Neuronal stem cell (in vitro differentiated cells): Measurements from ENCODE around the gene NEK8.
"Not testable (repeated sequence)": the region's sequence is repeated elsewhere in the genome, so short reads cannot be mapped to it uniquely, and the experiment has no call there.

Source experiments
- DNase-seq: peaks from one replicate; pipeline ENCODE4 v3.0.0-alpha.2; 2013; ENCODE audit warnings: low spot score
- H2AFZ ChIP-seq: one replicate; pipeline ENCODE4 v1.6.1; 2013; ENCODE audit warnings: mild to moderate bottlenecking, low read length, inconsistent platforms
- H2AK5ac ChIP-seq: 2 replicates; pipeline ENCODE4 v1.6.1; 2013; ENCODE audit warnings: low read depth, mild to moderate bottlenecking, inconsistent platforms, low read length, moderate library complexity, mixed read lengths
- H2BK120ac ChIP-seq: 2 replicates; pipeline ENCODE4 v1.6.1; 2013; ENCODE audit warnings: low read depth, mild to moderate bottlenecking, inconsistent platforms, low read length, moderate library complexity, mixed read lengths
- H2BK12ac ChIP-seq: one replicate; pipeline ENCODE4 v1.6.1; 2013; ENCODE audit warnings: low read length, inconsistent platforms
- H2BK15ac ChIP-seq: 2 replicates; pipeline ENCODE4 v1.6.1; 2013; ENCODE audit warnings: mild to moderate bottlenecking, low read length, inconsistent platforms, mixed read lengths
- H2BK5ac ChIP-seq: one replicate; pipeline ENCODE4 v1.6.1; 2013; ENCODE audit warnings: inconsistent platforms, mild to moderate bottlenecking, low read length, moderate library complexity
- H3K14ac ChIP-seq: one replicate; pipeline ENCODE4 v1.6.1; 2013; ENCODE audit warnings: low read length, inconsistent platforms
- H3K18ac ChIP-seq: 2 replicates; pipeline ENCODE4 v1.6.1; 2013; ENCODE audit warnings: low read length, inconsistent platforms
- H3K23ac ChIP-seq: 2 replicates; pipeline ENCODE4 v1.6.1; 2013; ENCODE audit warnings: low read depth, mild to moderate bottlenecking, mixed read lengths, low read length, inconsistent platforms; ENCODE audit not compliant: poor library complexity
- H3K27ac ChIP-seq: replicated peaks from 3 replicates; pipeline ENCODE4 v1.5.1; 2013; ENCODE audit warnings: low read length, inconsistent platforms
- H3K27me3 ChIP-seq, 3 experiments: 2 replicates each; pipeline ENCODE4 v1.6.1; 2013; ENCODE audit warnings: low read length in 3 of 3, mild to moderate bottlenecking in 2 of 3, inconsistent platforms in 1 of 3, low read depth in 1 of 3, mixed read lengths in 1 of 3, moderate library complexity in 1 of 3; ENCODE audit not compliant: control insufficient read depth in 3 of 3, insufficient read depth in 3 of 3
- H3K36me3 ChIP-seq, 2 donors: replicated peaks in 1 of 2; 2 replicates each; pipeline ENCODE4 v1.6.1; 2013; ENCODE audit warnings: low read length in 2 of 2; ENCODE audit not compliant: control insufficient read depth in 2 of 2, insufficient read depth in 2 of 2
- H3K4ac ChIP-seq: 2 replicates; pipeline ENCODE4 v1.6.1; 2013; ENCODE audit warnings: inconsistent platforms, mild to moderate bottlenecking, low read length, moderate library complexity
- H3K4me1 ChIP-seq, 2 donors: 1 replicate in 1 of 2; 2 replicates in 1 of 2; pipeline ENCODE4 v1.6.1; 2013; ENCODE audit warnings: low read length in 2 of 2, low read depth in 1 of 2; ENCODE audit not compliant: control insufficient read depth in 2 of 2, insufficient read depth in 1 of 2
- H3K4me2 ChIP-seq: one replicate; pipeline ENCODE4 v1.6.1; 2013; ENCODE audit warnings: mild to moderate bottlenecking, low read length, inconsistent platforms; ENCODE audit not compliant: insufficient read depth, poor library complexity, severe bottlenecking
- H3K4me3 ChIP-seq, 2 donors: 2 replicates each; pipeline ENCODE4 v1.5.1; 2013; ENCODE audit warnings: low read length in 2 of 2, mild to moderate bottlenecking in 2 of 2, inconsistent platforms in 1 of 2, moderate library complexity in 1 of 2
- H3K79me1 ChIP-seq: one replicate; pipeline ENCODE4 v1.6.1; 2013; ENCODE audit warnings: low read depth, mild to moderate bottlenecking, inconsistent platforms, low read length, moderate library complexity
- H3K9ac ChIP-seq: one replicate; pipeline ENCODE4 v1.6.1; 2013; ENCODE audit warnings: mild to moderate bottlenecking, low read depth, low read length, inconsistent platforms; ENCODE audit not compliant: poor library complexity
- H3K9me3 ChIP-seq, 2 donors: replicated peaks in 1 of 2; 2 replicates each; pipeline versions ENCODE3 to v1.6.1; 2013; ENCODE audit warnings: low read length in 2 of 2, mild to moderate bottlenecking in 2 of 2, inconsistent platforms in 1 of 2, low read depth in 1 of 2, mixed read lengths in 1 of 2, moderate library complexity in 1 of 2; ENCODE audit not compliant: control insufficient read depth in 2 of 2, insufficient read depth in 1 of 2
- H4K8ac ChIP-seq: one replicate; pipeline ENCODE4 v1.6.1; 2013; ENCODE audit warnings: low read depth, mild to moderate bottlenecking, inconsistent platforms, low read length, moderate library complexity
- H4K91ac ChIP-seq: one replicate; pipeline ENCODE4 v1.6.1; 2013; ENCODE audit warnings: low read length, low read depth, mild to moderate bottlenecking, inconsistent platforms; ENCODE audit not compliant: poor library complexity
- WGBS, 2 donors: extraction: QIAGEN DNeasy Blood & Tissue Kit; methylation state at CpG; one replicate each; pipeline ENCODE4 v1.1.7; 2013; ENCODE audit warnings: missing lambda C conversion rate in 2 of 2, mixed read lengths in 1 of 2; ENCODE audit not compliant: insufficient read length in 2 of 2, insufficient replicate concordance in 1 of 2; ENCODE audit errors: extremely low coverage in 2 of 2; 5-methylcytosine and 5-hydroxymethylcytosine counted together

Gene NEK8

GRCh38 chr17:28773736-28774135 is 45.1 kb downstream of the NEK8 start:
- Histone ChIP-seq H4K91ac (no peak overlapping the region), H3K14ac (no peak overlapping the region), H3K4me2 (no peak overlapping the region), H2AFZ (no peak overlapping the region), H3K4me1 (no peaks in the 10 kb centered on the region), H2BK15ac (no peak overlapping the region), H2BK12ac (no peak overlapping the region), H2BK5ac (no peak overlapping the region), H3K18ac (no peak overlapping the region), H3K27ac (no peak overlapping the region), H2AK5ac (no peak overlapping the region), H3K4me3 (no peak overlapping the region), H3K23ac (no peak overlapping the region), H3K9me3 (no peaks in the 10 kb centered on the region), H4K8ac (no peak overlapping the region), H3K27me3 (no peaks in the 10 kb centered on the region), H3K9ac (no peak overlapping the region), H3K4ac (no peak overlapping the region), H2BK120ac (no peak overlapping the region), H3K36me3 (peaks cover 0 to 12% of the 10 kb centered on the region in 2 donors), H3K79me1 (peaks cover 2% of the 10 kb centered on the region)
- no CpG with 5 or more reads among the region's 6 CpGs for WGBS, 2 donors
- DNase-seq: no peak

DNA sequence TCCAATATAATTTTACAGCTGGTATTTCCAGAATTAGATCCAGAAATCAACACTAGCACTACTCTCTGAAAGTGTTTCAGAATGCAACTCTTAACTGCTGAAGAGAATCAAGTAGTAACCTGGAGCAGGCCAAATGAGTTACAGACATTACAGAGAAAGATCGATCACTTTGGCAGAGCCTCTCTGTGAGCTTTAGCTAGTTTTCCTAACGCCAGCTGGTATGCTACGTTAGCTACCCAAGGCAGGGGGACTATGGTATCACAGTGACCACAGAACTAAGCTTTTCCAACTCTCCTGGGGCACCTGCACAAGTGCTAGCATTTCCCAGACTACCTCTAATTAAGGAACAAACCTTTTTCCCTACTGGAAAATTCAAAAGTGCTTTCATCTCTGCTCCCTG is 45.6 kb downstream of the NEK8 start:
- Histone ChIP-seq H3K4me2 (no peak overlapping the region), H3K27ac (no peak overlapping the region), H3K18ac (no peak overlapping the region), H2BK5ac (no peak overlapping the region), H2BK15ac (no peak overlapping the region), H3K4ac (no peak overlapping the region), H2AK5ac (no peak overlapping the region), H3K9ac (no peak overlapping the region), H2AFZ (no peak overlapping the region), H3K4me3 (no peak overlapping the region), H3K36me3 (peaks cover 0 to 17% of the 10 kb centered on the region in 2 donors), H3K9me3 (no peaks in the 10 kb centered on the region), H2BK12ac (no peak overlapping the region), H4K91ac (no peak overlapping the region), H4K8ac (no peak overlapping the region), H3K79me1 (peaks cover 2% of the 10 kb centered on the region), H3K14ac (no peak overlapping the region), H3K23ac (no peak overlapping the region), H3K27me3 (no peaks in the 10 kb centered on the region), H3K4me1 (no peaks in the 10 kb centered on the region), H2BK120ac (no peak overlapping the region)
- WGBS, 2 donors: no CpG with 5 or more reads among the region's 3 CpGs
- no peak for DNase-seq

GRCh38 chr17:28777178-28777577 is 48.6 kb downstream of the NEK8 start:
- H3K36me3 ChIP-seq: peaks cover 0 to 29% of the 10 kb centered on the region in 2 donors
- H3K27ac ChIP-seq: no peak overlapping the region
- no peak overlapping the region for H3K4me2 ChIP-seq
- no peak overlapping the region for H4K91ac ChIP-seq
- no peak overlapping the region for H3K9ac ChIP-seq
- no peaks in the 10 kb centered on the region for H3K79me1 ChIP-seq
- no peak overlapping the region for H3K4ac ChIP-seq
- no peaks in the 10 kb centered on the region for H3K27me3 ChIP-seq
- no peaks in the 10 kb centered on the region for H3K4me1 ChIP-seq
- H3K14ac ChIP-seq: no peak overlapping the region
- no peak overlapping the region for H3K18ac ChIP-seq
- H4K8ac ChIP-seq: no peak overlapping the region
- H2BK5ac ChIP-seq: no peak overlapping the region
- no peak overlapping the region for H3K23ac ChIP-seq
- H3K9me3 ChIP-seq: no peaks in the 10 kb centered on the region
- no peak overlapping the region for H2BK12ac ChIP-seq
- H2AFZ ChIP-seq: no peak overlapping the region
- H3K4me3 ChIP-seq: no peak overlapping the region
- H2BK120ac ChIP-seq: no peak overlapping the region
- no peak overlapping the region for H2AK5ac ChIP-seq
- DNase-seq: no peak
- H2BK15ac ChIP-seq: no peak overlapping the region
- no CpG with 5 or more reads among the region's 1 CpG for WGBS, 2 donors

DNA sequence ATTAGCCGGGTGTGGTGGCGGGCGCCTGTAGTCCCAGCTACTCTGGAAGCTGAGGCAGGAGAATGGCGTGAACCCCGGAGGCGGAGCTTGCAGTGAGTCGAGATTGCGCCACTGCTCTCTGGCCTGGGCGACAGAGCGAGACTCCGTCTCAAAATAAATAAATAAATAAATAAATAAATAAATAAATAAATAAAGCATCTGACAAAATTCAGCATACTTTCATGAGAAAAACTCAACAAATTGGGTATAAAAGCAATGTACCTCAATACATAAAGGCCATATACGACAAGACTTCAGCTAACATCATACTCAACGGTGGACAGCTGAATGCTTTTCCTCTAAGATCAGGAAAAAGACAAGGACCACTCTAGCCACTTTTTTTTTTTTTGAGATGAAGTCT is 51.0 kb downstream of the NEK8 start:
- not testable (repeated sequence) for H2AFZ ChIP-seq, H2AK5ac ChIP-seq, H3K4me2 ChIP-seq, H4K91ac ChIP-seq, H3K27me3 ChIP-seq, H3K14ac ChIP-seq, H2BK15ac ChIP-seq, H3K27ac ChIP-seq, H2BK5ac ChIP-seq, H2BK12ac ChIP-seq, H3K9me3 ChIP-seq, H3K23ac ChIP-seq, H3K4me1 ChIP-seq, H3K18ac ChIP-seq, H3K9ac ChIP-seq, H3K4ac ChIP-seq, H3K79me1 ChIP-seq, H4K8ac ChIP-seq, H2BK120ac ChIP-seq, DNase-seq, H3K4me3 ChIP-seq
- H3K36me3 ChIP-seq: peaks cover 0 to 24% of the 10 kb centered on the region in 2 donors
- WGBS, 2 donors: no CpG with 5 or more reads among the region's 13 CpGs
